ENCODE results near the gene PIGU. TPM values are rescaled to one million over a fixed set of nuclear protein-coding genes. Genes with fewer than 3 reads are reported as not detected.

Gene PIGU
- polyA plus RNA-seq, 1 of the 3 experiments (the other 2 are of a cell fraction): 40.3 TPM

DNA sequence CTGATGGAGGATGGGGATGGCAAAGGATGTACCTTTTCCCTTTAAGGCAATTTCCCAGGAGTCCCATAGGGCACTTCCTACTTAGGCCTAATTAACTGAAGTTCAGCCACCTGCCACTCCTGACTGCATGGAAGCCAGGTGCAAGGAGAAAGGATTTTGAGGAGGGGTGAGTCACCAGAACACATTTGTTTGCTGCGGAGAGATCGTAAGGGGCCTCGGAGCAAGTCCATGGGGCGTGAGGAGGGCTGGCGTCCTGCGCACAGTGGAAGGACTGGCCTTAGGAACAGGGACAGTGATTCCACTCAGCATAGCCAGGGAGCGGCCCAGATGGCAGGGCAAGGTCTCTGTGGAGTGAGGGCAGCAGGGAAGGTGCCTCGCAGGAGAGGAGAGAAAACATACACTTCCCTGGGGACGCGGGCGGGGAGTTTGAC lies 130.1 kb downstream of the PIGU start:
- no peaks in the 10 kb centered on the region for H3K9me2 ChIP-seq
- H3K36me3 ChIP-seq (replicated peaks in 1 of 2; ENCODE audit: control insufficient read depth in 1 of 2, insufficient read depth in 2 of 2, low read length in 1 of 2): peaks cover 0 to 6% of the 10 kb centered on the region in 2 experiments
- no peaks in the 10 kb centered on the region for H3K4me1 ChIP-seq (ENCODE audit: control insufficient read depth in 1 of 2, insufficient read depth in 2 of 2, low read depth in 1 of 2, low read length in 1 of 2)
- no peaks in the 10 kb centered on the region for H4K20me1 ChIP-seq (ENCODE audit: insufficient read depth)
- no peak overlapping the region for H3K9ac ChIP-seq
- no peak overlapping the region for H3K4me2 ChIP-seq
- H3F3A ChIP-seq (replicated peaks; ENCODE audit: insufficient read depth): no peaks in the 10 kb centered on the region
- no peak for DNase-seq
- no peak overlapping the region for H3K4me3 ChIP-seq (ENCODE audit: low read depth in 2 of 2, low read length in 1 of 2)
- TF ChIP-seq, protein P1, sequence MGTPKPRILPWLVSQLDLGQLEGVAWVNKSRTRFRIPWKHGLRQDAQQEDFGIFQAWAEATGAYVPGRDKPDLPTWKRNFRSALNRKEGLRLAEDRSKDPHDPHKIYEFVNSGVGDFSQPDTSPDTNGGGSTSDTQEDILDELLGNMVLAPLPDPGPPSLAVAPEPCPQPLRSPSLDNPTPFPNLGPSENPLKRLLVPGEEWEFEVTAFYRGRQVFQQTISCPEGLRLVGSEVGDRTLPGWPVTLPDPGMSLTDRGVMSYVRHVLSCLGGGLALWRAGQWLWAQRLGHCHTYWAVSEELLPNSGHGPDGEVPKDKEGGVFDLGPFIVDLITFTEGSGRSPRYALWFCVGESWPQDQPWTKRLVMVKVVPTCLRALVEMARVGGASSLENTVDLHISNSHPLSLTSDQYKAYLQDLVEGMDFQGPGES (IDR thresholded peaks at IDR 0.05; ENCODE audit: low read depth, low read length): no peak
- TF ChIP-seq, protein P2, sequence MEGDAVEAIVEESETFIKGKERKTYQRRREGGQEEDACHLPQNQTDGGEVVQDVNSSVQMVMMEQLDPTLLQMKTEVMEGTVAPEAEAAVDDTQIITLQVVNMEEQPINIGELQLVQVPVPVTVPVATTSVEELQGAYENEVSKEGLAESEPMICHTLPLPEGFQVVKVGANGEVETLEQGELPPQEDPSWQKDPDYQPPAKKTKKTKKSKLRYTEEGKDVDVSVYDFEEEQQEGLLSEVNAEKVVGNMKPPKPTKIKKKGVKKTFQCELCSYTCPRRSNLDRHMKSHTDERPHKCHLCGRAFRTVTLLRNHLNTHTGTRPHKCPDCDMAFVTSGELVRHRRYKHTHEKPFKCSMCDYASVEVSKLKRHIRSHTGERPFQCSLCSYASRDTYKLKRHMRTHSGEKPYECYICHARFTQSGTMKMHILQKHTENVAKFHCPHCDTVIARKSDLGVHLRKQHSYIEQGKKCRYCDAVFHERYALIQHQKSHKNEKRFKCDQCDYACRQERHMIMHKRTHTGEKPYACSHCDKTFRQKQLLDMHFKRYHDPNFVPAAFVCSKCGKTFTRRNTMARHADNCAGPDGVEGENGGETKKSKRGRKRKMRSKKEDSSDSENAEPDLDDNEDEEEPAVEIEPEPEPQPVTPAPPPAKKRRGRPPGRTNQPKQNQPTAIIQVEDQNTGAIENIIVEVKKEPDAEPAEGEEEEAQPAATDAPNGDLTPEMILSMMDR (IDR thresholded peaks at IDR 0.05): no peak
- TF ChIP-seq EP300 (IDR thresholded peaks at IDR 0.05; ENCODE audit: borderline replicate concordance in 1 of 2, low read depth in 1 of 2, low read length in 1 of 2): no peak
- TF ChIP-seq RXRA (IDR thresholded peaks at IDR 0.05; ENCODE audit: borderline replicate concordance, low read depth): no peak
- no peak for TF ChIP-seq MEF2A (IDR thresholded peaks at IDR 0.05; ENCODE audit: borderline replicate concordance, low read depth)
- no peak for TF ChIP-seq NRF1 (IDR thresholded peaks at IDR 0.05; ENCODE audit: low read depth, low read length)
- TF ChIP-seq MXI1 (IDR thresholded peaks at IDR 0.05; ENCODE audit: low read depth, low read length): no peak
- no peak for TF ChIP-seq FOSL2 (IDR thresholded peaks at IDR 0.05; ENCODE audit: borderline replicate concordance, low read depth)
- TF ChIP-seq TCF12 (IDR thresholded peaks at IDR 0.05): no peak
- TF ChIP-seq RCOR1 (IDR thresholded peaks at IDR 0.05; ENCODE audit: low read length): no peak
- TF ChIP-seq GATA2 (CRISPR knock-in tag; IDR thresholded peaks at IDR 0.05): no peak
- no peak for TF ChIP-seq TEAD4 (IDR thresholded peaks at IDR 0.05; ENCODE audit: borderline replicate concordance, insufficient read depth)
- no peak for TF ChIP-seq RAD21 (IDR thresholded peaks at IDR 0.05; ENCODE audit: low read length)
- no peak for TF ChIP-seq NFIC (IDR thresholded peaks at IDR 0.05; ENCODE audit: borderline replicate concordance)
- TF ChIP-seq SIN3A (IDR thresholded peaks at IDR 0.05; ENCODE audit: borderline replicate concordance, low read depth, low read length): no peak
- TF ChIP-seq, protein P3, sequence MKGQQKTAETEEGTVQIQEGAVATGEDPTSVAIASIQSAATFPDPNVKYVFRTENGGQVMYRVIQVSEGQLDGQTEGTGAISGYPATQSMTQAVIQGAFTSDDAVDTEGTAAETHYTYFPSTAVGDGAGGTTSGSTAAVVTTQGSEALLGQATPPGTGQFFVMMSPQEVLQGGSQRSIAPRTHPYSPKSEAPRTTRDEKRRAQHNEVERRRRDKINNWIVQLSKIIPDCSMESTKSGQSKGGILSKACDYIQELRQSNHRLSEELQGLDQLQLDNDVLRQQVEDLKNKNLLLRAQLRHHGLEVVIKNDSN (IDR thresholded peaks at IDR 0.05; ENCODE audit: borderline replicate concordance, low read depth): no peak
- TF ChIP-seq ELF1 (IDR thresholded peaks at IDR 0.05): no peak
- TF ChIP-seq FOXJ3 (CRISPR knock-in tag; IDR thresholded peaks at IDR 0.05): no peak
- TF ChIP-seq, protein P4, sequence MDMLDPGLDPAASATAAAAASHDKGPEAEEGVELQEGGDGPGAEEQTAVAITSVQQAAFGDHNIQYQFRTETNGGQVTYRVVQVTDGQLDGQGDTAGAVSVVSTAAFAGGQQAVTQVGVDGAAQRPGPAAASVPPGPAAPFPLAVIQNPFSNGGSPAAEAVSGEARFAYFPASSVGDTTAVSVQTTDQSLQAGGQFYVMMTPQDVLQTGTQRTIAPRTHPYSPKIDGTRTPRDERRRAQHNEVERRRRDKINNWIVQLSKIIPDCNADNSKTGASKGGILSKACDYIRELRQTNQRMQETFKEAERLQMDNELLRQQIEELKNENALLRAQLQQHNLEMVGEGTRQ (IDR thresholded peaks at IDR 0.05; ENCODE audit: borderline replicate concordance, low read depth, low read length): no peak
- no peak for TF ChIP-seq TAF1 (IDR thresholded peaks at IDR 0.05; ENCODE audit: borderline replicate concordance, low read depth, low read length)
- H2AFZ ChIP-seq (ENCODE audit: low read depth): no peak overlapping the region
- WGBS (ENCODE audit: low lambda C conversion rate): 96% methylated on average over 11 of the region's 11 CpGs
- H3K79me2 ChIP-seq (ENCODE audit: insufficient read depth): no peaks in the 10 kb centered on the region
- no peaks in the 10 kb centered on the region for H3K9me3 ChIP-seq
- POLR2A ChIA-PET: no interaction called here
- H3K27me3 ChIP-seq (ENCODE audit: insufficient read depth): no peaks in the 10 kb centered on the region
- CTCF ChIA-PET: interaction anchor here (0.8 to 2.1 kb wide), 4 partner anchors 8 to 234 kb away, joined by 3 to 8 read pairs (median 4); no protein-coding TSS in a partner anchor
- no peak overlapping the region for H3K27ac ChIP-seq (ENCODE audit: low read depth in 2 of 2, low read length in 1 of 2)
